NCI-H345 treated with DMSO at 0.1 percent for 48 hours (cell line): ENCODE results near the gene RND1.
"Not testable (repeated sequence)": the region's sequence is repeated elsewhere in the genome, so short reads cannot be mapped to it uniquely, and the experiment has no call there.

Source experiments
- DNase-seq: peaks from one replicate; lab custom pipeline; 2025; ENCODE audit not compliant: unreplicated experiment; lab: John Stamatoyannopoulos, UW

The RND1 gene

GRCh38 chr12:48869191-48869590 lies 3.5 kb upstream of the RND1 start:
- no peak for DNase-seq

- DNase-seq, result no peak
Observed at GRCh38 chr12:48868451-48868850, 2.8 kb upstream of the RND1 start.

- DNase-seq, result no peak
Observed at GRCh38 chr12:48866052-48866711, 512 bp upstream of the RND1 start.

- no peak for DNase-seq
Observed at GRCh38 chr12:48863291-48863690, 2.4 kb downstream of the RND1 start.

GRCh38 chr12:48862760-48863159 lies 2.9 kb downstream of the RND1 start:
- DNase-seq, result no peak

GRCh38 chr12:48861111-48861510 lies 4.6 kb downstream of the RND1 start:
- no peak for DNase-seq

GRCh38 chr12:48860236-48860635 lies 5.4 kb downstream of the RND1 start:
- DNase-seq, result not testable (repeated sequence)

- DNase-seq, result no peak
Observed at GRCh38 chr12:48859607-48860006, 6.1 kb downstream of the RND1 start.

- DNase-seq, result no peak
Observed at GRCh38 chr12:48858043-48858442, 7.6 kb downstream of the RND1 start.

- no peak for DNase-seq
Observed at GRCh38 chr12:48857278-48857994, 8.2 kb downstream of the RND1 start.

GRCh38 chr12:48856379-48856778 lies 9.3 kb downstream of the RND1 start:
- no peak for DNase-seq

- not testable (repeated sequence) for DNase-seq
Observed at GRCh38 chr12:48854932-48855331, 10.7 kb downstream of the RND1 start.

- no peak for DNase-seq
Observed at GRCh38 chr12:48854488-48854887, 11.2 kb downstream of the RND1 start.

- DNase-seq, result peak; percentile 22
Observed at GRCh38 chr12:48852734-48853688, 12.7 kb downstream of the RND1 start.

- peak; percentile 50 for DNase-seq
Observed at GRCh38 chr12:48851883-48852733, 13.6 kb downstream of the RND1 start, which contains the start of gene DDX23. TSS of gene DDX23 (minus strand) at chr12:48852163. CDS start at chr12:48845782, 6,381 bp downstream.

GRCh38 chr12:48842021-48842420 lies 23.6 kb downstream of the RND1 start:
- DNase-seq, result not testable (repeated sequence)

GRCh38 chr12:48838048-48838447 lies 27.6 kb downstream of the RND1 start:
- DNase-seq, result no peak

GRCh38 chr12:48832321-48833060 lies 33.2 kb downstream of the RND1 start:
- DNase-seq, result no peak

- no peak for DNase-seq
Observed at GRCh38 chr12:48831257-48831656, 34.4 kb downstream of the RND1 start.
